C4-2B (cell line): ENCODE data around the gene PCDHGA2.
"Not testable (repeated sequence)": the region's sequence is repeated elsewhere in the genome, so short reads cannot be mapped to it uniquely, and the experiment has no call there.

Source experiments
- H3K27ac ChIP-seq: fragments of 450-650 bp; 2 replicates; pipeline ENCODE4 v1.5.1; 2017
- CTCF ChIP-seq: fragments of 450-650 bp; conservative IDR thresholded peaks from 2 replicates; pipeline ENCODE4 v1.5.1; 2017; ENCODE audit warnings: mild to moderate bottlenecking
- ZFX ChIP-seq: fragments of 450-650 bp; IDR thresholded peaks from 2 replicates; pipeline ENCODE4 v1.6.1; 2017

PCDHGA2 gene

GRCh38 chr5:141342773-141343172, 4.2 kb downstream of the PCDHGA2 start:
- H3K27ac ChIP-seq, result no peak overlapping the region
- TF ChIP-seq ZFX, result no peak

GRCh38 chr5:141343242-141343952, 4.8 kb downstream of the PCDHGA2 start, which contains the start of gene PCDHGA3:
Gene PCDHGA3, plus strand, starts transcription at chr5:141343829. Its CDS starts 205 bp downstream, at chr5:141344034.
- H3K27ac ChIP-seq, result no peak within 1 kb of the TSS

GRCh38 chr5:141343953-141344463, 5.4 kb downstream of the PCDHGA2 start:
- H3K27ac ChIP-seq, result no peak overlapping the region

More at GRCh38 chr5:141343242-141343952, 4.8 kb downstream of the PCDHGA2 start, which contains the start of gene PCDHGA3:
- TF ChIP-seq ZFX (no peak), CTCF (peak; percentile 66)

GRCh38 chr5:141345327-141345726, 6.8 kb downstream of the PCDHGA2 start:
- H3K27ac ChIP-seq, result no peak overlapping the region
- TF ChIP-seq CTCF (peak; percentile 25), ZFX (no peak)

More at GRCh38 chr5:141343953-141344463, 5.4 kb downstream of the PCDHGA2 start:
- TF ChIP-seq CTCF, result peak; percentile 35
- TF ChIP-seq ZFX, result no peak

GRCh38 chr5:141346017-141346416, 7.5 kb downstream of the PCDHGA2 start:
- H3K27ac ChIP-seq, result not testable (repeated sequence)

GRCh38 chr5:141349917-141350619, 11.5 kb downstream of the PCDHGA2 start, which contains the start of gene PCDHGB1:
Gene PCDHGB1, plus strand, starts transcription at chr5:141350099. Its CDS starts 162 bp downstream, at chr5:141350261.
- TF ChIP-seq ZFX (no peak), CTCF (peak; percentile 84)
- H3K27ac ChIP-seq, result no peak within 1 kb of the TSS

- no peak overlapping the region for H3K27ac ChIP-seq
- TF ChIP-seq CTCF, result no peak
- TF ChIP-seq ZFX, result no peak
These were observed 13.0 kb downstream of the PCDHGA2 start for GRCh38 chr5:141351591-141351990.

- no peak within 1 kb of the TSS for H3K27ac ChIP-seq
- peak; percentile 78 for TF ChIP-seq CTCF
- no peak for TF ChIP-seq ZFX
These were observed 16.4 kb downstream of the PCDHGA2 start, which contains the start of gene PCDHGA4 for GRCh38 chr5:141354900-141355469. Gene PCDHGA4, plus strand, starts transcription at chr5:141355021. Its CDS starts 87 bp downstream, at chr5:141355108.
